HepG2 (cell line): ENCODE results near the gene PLEKHA8. TPM values are rescaled to one million over a fixed set of nuclear protein-coding genes. Genes with fewer than 3 reads are reported as not detected.

Experiments
- DMTF1 ChIP-seq: sonication (generic); formaldehyde crosslinking; IDR thresholded peaks from 2 replicates; pipeline ENCODE4 v1.4.0; 2020; ENCODE audit warnings: mild to moderate bottlenecking, missing genetic modification reagents
- HMGXB4 ChIP-seq, 2 experiments: sonication (generic) in 1 of 2; formaldehyde crosslinking in 1 of 2; IDR thresholded peaks; 2 replicates each; pipeline versions ENCODE4 v1.4.0 to v1.6.1; 2018 to 2020; ENCODE audit warnings: missing genetic modification reagents in 2 of 2, borderline replicate concordance in 1 of 2, low read depth in 1 of 2, mild to moderate bottlenecking in 1 of 2, missing biosample characterization in 1 of 2
- HNF4G ChIP-seq, 2 experiments: sonication (generic) in 1 of 2; formaldehyde crosslinking in 1 of 2; IDR thresholded peaks; 2 replicates each; pipeline versions ENCODE4 v1.4.0 to v1.6.1; 2011 to 2020; ENCODE audit warnings: borderline replicate concordance in 2 of 2, low read depth in 2 of 2, mild to moderate bottlenecking in 2 of 2, low read length in 1 of 2, missing genetic modification reagents in 1 of 2, moderate library complexity in 1 of 2
- HNRNPH1 ChIP-seq: fragments of 200-400 bp; formaldehyde crosslinking; optimal IDR thresholded peaks from 2 replicates; pipeline ENCODE3; 2017; ENCODE audit warnings: mild to moderate bottlenecking, low read depth, low read length
- KLF13 ChIP-seq: sonication (generic); formaldehyde crosslinking; IDR thresholded peaks from 2 replicates; pipeline ENCODE4 v1.4.0; 2020; ENCODE audit warnings: mild to moderate bottlenecking, missing genetic modification reagents
- MTA1 ChIP-seq: sonication (generic); formaldehyde crosslinking; IDR thresholded peaks from 2 replicates; pipeline ENCODE4 v1.4.0; 2020; ENCODE audit warnings: missing genetic modification reagents, mild to moderate bottlenecking, borderline replicate concordance
- MTF2 ChIP-seq: sonication (generic); formaldehyde crosslinking; IDR thresholded peaks from 2 replicates; pipeline ENCODE4 v1.5.0; 2020; ENCODE audit warnings: missing genetic modification reagents, borderline replicate concordance
- NAIF1 ChIP-seq: sonication (generic); formaldehyde crosslinking; IDR thresholded peaks from 2 replicates; pipeline ENCODE4 v1.5.0; 2020; ENCODE audit warnings: mild to moderate bottlenecking, missing genetic modification reagents, borderline replicate concordance
- RBM39 ChIP-seq: fragments of 200-400 bp; formaldehyde crosslinking; IDR thresholded peaks from one replicate; pipeline ENCODE4 v1.6.1; 2018; ENCODE audit warnings: antibody characterized with exemption, mild to moderate bottlenecking, low read depth, low read length; ENCODE audit not compliant: poor library complexity, severe bottlenecking
- SMARCC2 ChIP-seq: fragments of 450-650 bp; IDR thresholded peaks from 2 replicates; pipeline ENCODE4 v1.6.1; 2017; ENCODE audit warnings: antibody characterized with exemption, mild to moderate bottlenecking
- SOX5 ChIP-seq: IDR thresholded peaks from 2 replicates; pipeline ENCODE4 v1.6.1; 2016; ENCODE audit warnings: borderline replicate concordance
- SRY ChIP-seq: sonication (generic); formaldehyde crosslinking; IDR thresholded peaks from 2 replicates; pipeline ENCODE4 v1.8.0; 2022; ENCODE audit warnings: mild to moderate bottlenecking, missing genetic modification reagents
- ZBTB49 ChIP-seq: sonication (generic); formaldehyde crosslinking; IDR thresholded peaks from 2 replicates; pipeline ENCODE4 v1.4.0; 2020; ENCODE audit warnings: missing genetic modification reagents, borderline replicate concordance
- ZNF383 ChIP-seq: sonication (generic); formaldehyde crosslinking; IDR thresholded peaks from 2 replicates; pipeline ENCODE4 v1.4.0; 2020; ENCODE audit warnings: missing genetic modification reagents, mild to moderate bottlenecking, borderline replicate concordance
- ZNF577 ChIP-seq: sonication (generic); formaldehyde crosslinking; IDR thresholded peaks from 2 replicates; pipeline ENCODE4 v1.4.0; 2020; ENCODE audit warnings: mild to moderate bottlenecking, low read depth, missing genetic modification reagents, borderline replicate concordance
- ZNF580 ChIP-seq: IDR thresholded peaks from 2 replicates; pipeline ENCODE4 v1.6.1; 2016; ENCODE audit warnings: low read depth, borderline replicate concordance
- ZNF672 ChIP-seq: sonication (generic); formaldehyde crosslinking; IDR thresholded peaks from 2 replicates; pipeline ENCODE4 v1.8.1; 2022; ENCODE audit warnings: missing genetic modification reagents
- ZNF772 ChIP-seq: sonication (generic); formaldehyde crosslinking; IDR thresholded peaks from 2 replicates; pipeline ENCODE4 v1.5.0; 2020; ENCODE audit warnings: mild to moderate bottlenecking, missing genetic modification reagents
- ZNF841 ChIP-seq: sonication (generic); formaldehyde crosslinking; IDR thresholded peaks from 2 replicates; pipeline ENCODE4 v1.8.1; 2023; ENCODE audit warnings: missing genetic modification reagents, borderline replicate concordance
- ZNF850 ChIP-seq: sonication (generic); formaldehyde crosslinking; conservative IDR thresholded peaks from 2 replicates; pipeline ENCODE4 v1.9.0; 2021; ENCODE audit warnings: mild to moderate bottlenecking, missing genetic modification reagents
- polyA plus RNA-seq, 8 experiments: library from polyadenylated mRNA; depleted of rRNA in 3 of 8; stranded (reverse) in 7 of 8; unstranded in 1 of 8; fragments of >200 nt; fragmentation: Illumina TruSeq in 4 of 8; extraction: Trizol in 4 of 8; gene quantifications; 2 replicates each; pipeline versions ENCODE4 v1.2.1 to v1.2.3, GENCODE V29; 2011 to 2016; ENCODE audit warnings: low read depth in 4 of 8, missing spikeins in 1 of 8, mixed read lengths in 1 of 8; ENCODE audit not compliant: insufficient read depth in 1 of 8
- total RNA-seq, 5 experiments: library from RNA; depleted of rRNA; stranded (reverse); fragments of >200 nt; fragmentation: Illumina TruSeq; extraction: Trizol; gene quantifications; 2 replicates each; pipeline ENCODE4 v1.2.3, GENCODE V29; 2016; ENCODE audit warnings: low read depth in 1 of 5

The PLEKHA8 gene
- total and polyA plus RNA-seq, 2 of the 13 experiments (the other 11 are each of a cell fraction or from before 2014, with no cell fraction given), result 12.5 to 26.4 TPM

- TF ChIP-seq HNRNPH1 (no peak), RBM39 (peak; percentile 44), HMGXB4 (CRISPR knock-in tag; IDR thresholded peaks at IDR 0.05; ENCODE audit: borderline replicate concordance in 1 of 2, low read depth in 1 of 2) (peak; percentile 59 to 76; a peak in 3 of 4 replicates), SOX5 (CRISPR knock-in tag) (peak; percentile 55; the same call in 1 of the 2 replicates), ZNF672 (CRISPR knock-in tag) (no peak), MTF2 (CRISPR knock-in tag) (no peak), HNF4G (IDR thresholded peaks at IDR 0.05; ENCODE audit: borderline replicate concordance, low read depth, low read length) (peak; percentile 47; the same call in 1 of the 2 replicates), HNF4G (CRISPR knock-in tag; IDR thresholded peaks at IDR 0.05; ENCODE audit: borderline replicate concordance, low read depth) (no peak), ZNF577 (CRISPR knock-in tag) (no peak), NAIF1 (no peak), ZBTB49 (CRISPR knock-in tag) (no peak), ZNF772 (CRISPR knock-in tag) (peak; percentile 66; the same call in 1 of the 2 replicates), KLF13 (CRISPR knock-in tag) (no peak), SMARCC2 (no peak), SRY (CRISPR knock-in tag) (0 out of 2 replicates have a peak, but pooled peaks have one; percentile 44), ZNF383 (CRISPR knock-in tag) (peak; percentile 45; the same call in 1 of the 2 replicates), DMTF1 (CRISPR knock-in tag) (0 out of 2 replicates have a peak, but pooled peaks have one; percentile 42), ZNF841 (no peak), ZNF580 (CRISPR knock-in tag) (no peak; the same call in 1 of the 2 replicates), ZNF850 (CRISPR knock-in tag) (no peak), MTA1 (CRISPR knock-in tag) (peak; percentile 74; the same call in 1 of the 2 replicates)
These were observed at the start of gene PLEKHA8 (continued) for GRCh38 chr7:30028216-30028748.
